Esophagus mucosa (tissue), 1 donor: Measurements from ENCODE around the gene OPTN. TPM values are rescaled to one million over a fixed set of nuclear protein-coding genes. Genes with fewer than 3 reads are reported as not detected.
"Not testable (repeated sequence)": the region's sequence is repeated elsewhere in the genome, so short reads cannot be mapped to it uniquely, and the experiment has no call there.

Source experiments
- ATAC-seq: fragments of 200-7000 bp; cut with Tn5 transposase; one replicate; pipeline ENCODE4 v1.9.1; 2020
- total RNA-seq: library from RNA; stranded (reverse); gene quantifications from one replicate; pipeline ENCODE4 v1.2.4, GENCODE V29; 2023
- donor health status: DM: yes; HTN: yes; CAD: no.

OPTN gene
- total RNA-seq, 1 donor from 2014 or later, result 29.6 TPM

GRCh38 chr10:13121500-13121854 is 21.5 kb downstream of the OPTN start:
- ATAC-seq, result no peak

GRCh38 chr10:13136651-13137050 is 36.7 kb downstream of the OPTN start:
- no peak for ATAC-seq

GRCh38 chr10:13139150-13139549 is 39.2 kb downstream of the OPTN start:
- no peak for ATAC-seq

- ATAC-seq, result no peak
Observed at GRCh38 chr10:13139676-13140075, 39.7 kb downstream of the OPTN start.

GRCh38 chr10:13140627-13141190 is 40.7 kb downstream of the OPTN start:
- no peak for ATAC-seq

- ATAC-seq, result no peak
Observed at GRCh38 chr10:13143766-13144165, 43.8 kb downstream of the OPTN start.

GRCh38 chr10:13144814-13145213 is 44.9 kb downstream of the OPTN start:
- no peak for ATAC-seq

- peak; percentile 67 for ATAC-seq
Observed at GRCh38 chr10:13146379-13146778, 46.4 kb downstream of the OPTN start.

GRCh38 chr10:13147161-13147560 is 47.2 kb downstream of the OPTN start:
- no peak for ATAC-seq

- no peak for ATAC-seq
Observed at GRCh38 chr10:13152296-13152695, 52.3 kb downstream of the OPTN start.

GRCh38 chr10:13155860-13156259 is 55.9 kb downstream of the OPTN start:
- not testable (repeated sequence) for ATAC-seq

- ATAC-seq, result no peak
Observed at GRCh38 chr10:13158401-13158800, 58.4 kb downstream of the OPTN start.

GRCh38 chr10:13160934-13161856 is 61.2 kb downstream of the OPTN start, which contains the start of gene MCM10:
Gene MCM10 (plus strand): TSS chr10:13161558. CDS start chr10:13164203, 2,645 bp downstream.
- ATAC-seq, result peak; percentile 100

- no peak for ATAC-seq
Observed at GRCh38 chr10:13161857-13162271, 61.9 kb downstream of the OPTN start.

GRCh38 chr10:13163859-13164258 is 63.9 kb downstream of the OPTN start:
- ATAC-seq, result no peak

GRCh38 chr10:13165177-13165576 is 65.2 kb downstream of the OPTN start:
- no peak for ATAC-seq

GRCh38 chr10:13167568-13167967 is 67.6 kb downstream of the OPTN start:
- no peak for ATAC-seq

- ATAC-seq, result no peak
Observed at GRCh38 chr10:13168781-13169180, 68.8 kb downstream of the OPTN start.

- ATAC-seq, result no peak
Observed at GRCh38 chr10:13173616-13174015, 73.7 kb downstream of the OPTN start.

- no peak for ATAC-seq
Observed at GRCh38 chr10:13180788-13181187, 80.8 kb downstream of the OPTN start.

- ATAC-seq, result no peak
Observed at GRCh38 chr10:13182424-13182823, 82.5 kb downstream of the OPTN start.

- ATAC-seq, result no peak
Observed at GRCh38 chr10:13183625-13184024, 83.7 kb downstream of the OPTN start.

GRCh38 chr10:13184276-13184675 is 84.3 kb downstream of the OPTN start:
- no peak for ATAC-seq
